ENCODE measurements around the gene NDUFV3.

DNA sequence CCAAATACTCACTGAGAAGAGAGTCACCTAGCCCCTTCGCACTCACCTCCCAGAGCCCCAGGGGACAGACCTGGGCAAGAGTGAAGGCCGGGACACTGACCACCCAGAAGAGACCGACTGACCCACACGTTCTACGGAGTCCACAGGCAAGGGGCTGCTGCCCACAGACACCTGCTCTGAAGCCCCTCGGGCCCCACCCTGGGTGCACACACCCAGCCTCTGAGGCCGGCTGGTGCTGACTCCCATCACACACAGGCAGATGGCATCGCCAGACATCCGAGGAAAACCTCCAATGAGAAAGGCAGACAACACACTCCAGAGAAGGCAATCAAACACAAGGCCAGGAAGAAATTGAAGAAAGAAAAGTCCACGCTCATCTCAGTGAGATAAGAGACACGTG is 35.9 kb upstream of the NDUFV3 start:
- TF ChIP-seq EP300 (IDR thresholded peaks at IDR 0.05; ENCODE audit: borderline replicate concordance) (no peak), CEBPB (IDR thresholded peaks at IDR 0.05) (no peak), EGR1 (IDR thresholded peaks at IDR 0.05) (no peak), RAD21 (IDR thresholded peaks at IDR 0.05; ENCODE audit: low read depth) (no peak), TEAD4 (IDR thresholded peaks at IDR 0.05) (no peak), TAF1 (IDR thresholded peaks at IDR 0.05; ENCODE audit: low read depth) (no peak), NFIC (IDR thresholded peaks at IDR 0.05) (no peak), TCF12 (IDR thresholded peaks at IDR 0.05; ENCODE audit: low read depth) (no peak), FOXM1 (IDR thresholded peaks at IDR 0.05; ENCODE audit: borderline replicate concordance, low read depth) (no peak)
- TF ChIP-seq, protein P1, sequence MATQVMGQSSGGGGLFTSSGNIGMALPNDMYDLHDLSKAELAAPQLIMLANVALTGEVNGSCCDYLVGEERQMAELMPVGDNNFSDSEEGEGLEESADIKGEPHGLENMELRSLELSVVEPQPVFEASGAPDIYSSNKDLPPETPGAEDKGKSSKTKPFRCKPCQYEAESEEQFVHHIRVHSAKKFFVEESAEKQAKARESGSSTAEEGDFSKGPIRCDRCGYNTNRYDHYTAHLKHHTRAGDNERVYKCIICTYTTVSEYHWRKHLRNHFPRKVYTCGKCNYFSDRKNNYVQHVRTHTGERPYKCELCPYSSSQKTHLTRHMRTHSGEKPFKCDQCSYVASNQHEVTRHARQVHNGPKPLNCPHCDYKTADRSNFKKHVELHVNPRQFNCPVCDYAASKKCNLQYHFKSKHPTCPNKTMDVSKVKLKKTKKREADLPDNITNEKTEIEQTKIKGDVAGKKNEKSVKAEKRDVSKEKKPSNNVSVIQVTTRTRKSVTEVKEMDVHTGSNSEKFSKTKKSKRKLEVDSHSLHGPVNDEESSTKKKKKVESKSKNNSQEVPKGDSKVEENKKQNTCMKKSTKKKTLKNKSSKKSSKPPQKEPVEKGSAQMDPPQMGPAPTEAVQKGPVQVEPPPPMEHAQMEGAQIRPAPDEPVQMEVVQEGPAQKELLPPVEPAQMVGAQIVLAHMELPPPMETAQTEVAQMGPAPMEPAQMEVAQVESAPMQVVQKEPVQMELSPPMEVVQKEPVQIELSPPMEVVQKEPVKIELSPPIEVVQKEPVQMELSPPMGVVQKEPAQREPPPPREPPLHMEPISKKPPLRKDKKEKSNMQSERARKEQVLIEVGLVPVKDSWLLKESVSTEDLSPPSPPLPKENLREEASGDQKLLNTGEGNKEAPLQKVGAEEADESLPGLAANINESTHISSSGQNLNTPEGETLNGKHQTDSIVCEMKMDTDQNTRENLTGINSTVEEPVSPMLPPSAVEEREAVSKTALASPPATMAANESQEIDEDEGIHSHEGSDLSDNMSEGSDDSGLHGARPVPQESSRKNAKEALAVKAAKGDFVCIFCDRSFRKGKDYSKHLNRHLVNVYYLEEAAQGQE (IDR thresholded peaks at IDR 0.05; ENCODE audit: low read depth) = no peak
- TF ChIP-seq, protein P2, sequence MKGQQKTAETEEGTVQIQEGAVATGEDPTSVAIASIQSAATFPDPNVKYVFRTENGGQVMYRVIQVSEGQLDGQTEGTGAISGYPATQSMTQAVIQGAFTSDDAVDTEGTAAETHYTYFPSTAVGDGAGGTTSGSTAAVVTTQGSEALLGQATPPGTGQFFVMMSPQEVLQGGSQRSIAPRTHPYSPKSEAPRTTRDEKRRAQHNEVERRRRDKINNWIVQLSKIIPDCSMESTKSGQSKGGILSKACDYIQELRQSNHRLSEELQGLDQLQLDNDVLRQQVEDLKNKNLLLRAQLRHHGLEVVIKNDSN (IDR thresholded peaks at IDR 0.05) = no peak
- TF ChIP-seq, protein P3, sequence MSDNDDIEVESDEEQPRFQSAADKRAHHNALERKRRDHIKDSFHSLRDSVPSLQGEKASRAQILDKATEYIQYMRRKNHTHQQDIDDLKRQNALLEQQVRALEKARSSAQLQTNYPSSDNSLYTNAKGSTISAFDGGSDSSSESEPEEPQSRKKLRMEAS (IDR thresholded peaks at IDR 0.05) = no peak
